ACC112 (cell line): ENCODE results near the gene DNAH14.
"Not testable (repeated sequence)": the region's sequence is repeated elsewhere in the genome, so short reads cannot be mapped to it uniquely, and the experiment has no call there.

ENCODE experiments used
- H2AFZ ChIP-seq: fragments of 200-600 bp; sonication (generic); one replicate; pipeline ENCODE4 v1.6.0; 2017; ENCODE audit warnings: antibody characterized with exemption, low read length; ENCODE audit not compliant: unreplicated experiment
- H3K27ac ChIP-seq: fragments of 200-600 bp; sonication (generic); 2 replicates; pipeline ENCODE4 v1.5.1; 2014; ENCODE audit warnings: low read depth, mild to moderate bottlenecking, antibody characterized with exemption, low read length, moderate library complexity
- H3K27me3 ChIP-seq: fragments of 200-600 bp; sonication (generic); 2 replicates; pipeline ENCODE4 v1.6.1; 2014; ENCODE audit warnings: mild to moderate bottlenecking, antibody characterized with exemption, low read length, moderate library complexity, mixed read lengths; ENCODE audit not compliant: insufficient read depth
- H3K36me3 ChIP-seq: fragments of 200-600 bp; sonication (generic); 2 replicates; pipeline ENCODE4 v1.6.1; 2016; ENCODE audit warnings: mild to moderate bottlenecking, antibody characterized with exemption, low read length, moderate library complexity, mixed read lengths; ENCODE audit not compliant: insufficient read depth
- H3K4me1 ChIP-seq: fragments of 200-600 bp; sonication (generic); one replicate; pipeline ENCODE4 v1.6.1; 2016; ENCODE audit warnings: low read length, mixed read lengths; ENCODE audit not compliant: insufficient read depth, unreplicated experiment, control insufficient read depth
- H3K4me3 ChIP-seq: fragments of 200-600 bp; sonication (generic); 2 replicates; pipeline ENCODE4 v1.5.1; 2014; ENCODE audit warnings: mild to moderate bottlenecking, low read depth, low read length
- H3K79me2 ChIP-seq: fragments of 200-600 bp; sonication (generic); one replicate; pipeline ENCODE4 v1.6.0; 2016; ENCODE audit warnings: low read length; ENCODE audit not compliant: control insufficient read depth, unreplicated experiment, insufficient read depth

Gene DNAH14

GRCh38 chr1:224945651-224946348 lies 16.3 kb downstream of the DNAH14 start:
- not testable (repeated sequence) for H2AFZ ChIP-seq, H3K36me3 ChIP-seq, H3K79me2 ChIP-seq, H3K27ac ChIP-seq, H3K4me3 ChIP-seq, H3K27me3 ChIP-seq, H3K4me1 ChIP-seq

GRCh38 chr1:224946349-224946691 lies 16.8 kb downstream of the DNAH14 start:
- H3K4me3 ChIP-seq, H3K27me3 ChIP-seq, H3K36me3 ChIP-seq, H3K79me2 ChIP-seq, H3K4me1 ChIP-seq, H3K27ac ChIP-seq, H2AFZ ChIP-seq: not testable (repeated sequence)

- H3K4me3 ChIP-seq = no peak overlapping the region
Measured at GRCh38 chr1:224957696-224958095, 28.2 kb downstream of the DNAH14 start.

GRCh38 chr1:224958490-224958889 lies 29.0 kb downstream of the DNAH14 start:
- H3K36me3 ChIP-seq = no peaks in the 10 kb centered on the region
- no peaks in the 10 kb centered on the region for H3K79me2 ChIP-seq

More at GRCh38 chr1:224957696-224958095, 28.2 kb downstream of the DNAH14 start:
- Histone ChIP-seq H3K27ac (no peak overlapping the region), H3K27me3 (no peaks in the 10 kb centered on the region), H3K36me3 (no peaks in the 10 kb centered on the region), H2AFZ (no peak overlapping the region), H3K79me2 (no peaks in the 10 kb centered on the region), H3K4me1 (no peaks in the 10 kb centered on the region)

GRCh38 chr1:224959115-224959514 lies 29.6 kb downstream of the DNAH14 start:
- H2AFZ ChIP-seq = no peak overlapping the region
- no peaks in the 10 kb centered on the region for H3K36me3 ChIP-seq
- no peaks in the 10 kb centered on the region for H3K4me1 ChIP-seq
- no peak overlapping the region for H3K27ac ChIP-seq
- H3K27me3 ChIP-seq = no peaks in the 10 kb centered on the region
- no peaks in the 10 kb centered on the region for H3K79me2 ChIP-seq
- H3K4me3 ChIP-seq = no peak overlapping the region

More at GRCh38 chr1:224958490-224958889, 29.0 kb downstream of the DNAH14 start:
- Histone ChIP-seq H3K4me3 (no peak overlapping the region), H3K4me1 (no peaks in the 10 kb centered on the region), H3K27ac (no peak overlapping the region), H2AFZ (no peak overlapping the region), H3K27me3 (no peaks in the 10 kb centered on the region)

GRCh38 chr1:224959656-224960055 lies 30.2 kb downstream of the DNAH14 start:
- no peak overlapping the region for H3K27ac ChIP-seq

GRCh38 chr1:224980181-224980580 lies 50.7 kb downstream of the DNAH14 start:
- no peaks in the 10 kb centered on the region for H3K27me3 ChIP-seq
- no peaks in the 10 kb centered on the region for H3K4me1 ChIP-seq
- no peaks in the 10 kb centered on the region for H3K79me2 ChIP-seq
- no peak overlapping the region for H3K4me3 ChIP-seq
- no peak overlapping the region for H2AFZ ChIP-seq
- no peaks in the 10 kb centered on the region for H3K36me3 ChIP-seq
- H3K27ac ChIP-seq = no peak overlapping the region

More at GRCh38 chr1:224959656-224960055, 30.2 kb downstream of the DNAH14 start:
- no peaks in the 10 kb centered on the region for H3K36me3 ChIP-seq
- no peaks in the 10 kb centered on the region for H3K27me3 ChIP-seq
- no peak overlapping the region for H2AFZ ChIP-seq
- no peaks in the 10 kb centered on the region for H3K4me1 ChIP-seq
- no peaks in the 10 kb centered on the region for H3K79me2 ChIP-seq
- no peak overlapping the region for H3K4me3 ChIP-seq

GRCh38 chr1:224981922-224982354 lies 52.5 kb downstream of the DNAH14 start:
- not testable (repeated sequence) for H3K36me3 ChIP-seq, H3K27me3 ChIP-seq, H3K27ac ChIP-seq, H3K4me1 ChIP-seq, H3K4me3 ChIP-seq, H2AFZ ChIP-seq, H3K79me2 ChIP-seq

GRCh38 chr1:224988042-224988441 lies 58.6 kb downstream of the DNAH14 start:
- no peaks in the 10 kb centered on the region for H3K79me2 ChIP-seq
- no peaks in the 10 kb centered on the region for H3K27me3 ChIP-seq
- H2AFZ ChIP-seq = no peak overlapping the region
- no peaks in the 10 kb centered on the region for H3K36me3 ChIP-seq
- H3K4me3 ChIP-seq = no peak overlapping the region
- no peak overlapping the region for H3K27ac ChIP-seq
- H3K4me1 ChIP-seq = no peaks in the 10 kb centered on the region

GRCh38 chr1:224989615-224990014 lies 60.1 kb downstream of the DNAH14 start:
- Histone ChIP-seq H3K36me3 (no peaks in the 10 kb centered on the region), H3K4me1 (no peaks in the 10 kb centered on the region), H2AFZ (no peak overlapping the region), H3K27ac (no peak overlapping the region), H3K79me2 (no peaks in the 10 kb centered on the region), H3K27me3 (no peaks in the 10 kb centered on the region), H3K4me3 (no peak overlapping the region)

GRCh38 chr1:224991550-224991949 lies 62.1 kb downstream of the DNAH14 start:
- H2AFZ ChIP-seq, H3K27ac ChIP-seq, H3K36me3 ChIP-seq, H3K79me2 ChIP-seq, H3K4me1 ChIP-seq, H3K27me3 ChIP-seq, H3K4me3 ChIP-seq: not testable (repeated sequence)
